MCF 10A (cell line): ENCODE results near the gene KY. TPM values are rescaled to one million over a fixed set of nuclear protein-coding genes. Genes with fewer than 3 reads are reported as not detected.

Source experiments
- BruUV-seq: library from RNA; stranded (reverse); fragments of 400-500 nt; replicated peaks from 2 replicates; lab custom pipeline; 2021; lab: Mats Ljungman, UMichigan
- CTCF ChIA-PET: fragments of 300-600 bp; sonication (Branson Sonifier 250); formaldehyde crosslinking; extraction: SDS; loops from one replicate; lab custom pipeline; 2021; ENCODE audit warnings: antibody characterized with exemption, inconsistent platforms; lab: Yijun Ruan, JAX
- POLR2A ChIA-PET: fragments of 300-600, 350-650 bp; sonication (Branson Sonifier 250); formaldehyde crosslinking; extraction: SDS; loops from one replicate; lab custom pipeline; 2020; ENCODE audit warnings: antibody characterized with exemption, inconsistent platforms; lab: Yijun Ruan, JAX
- DNase-seq: peaks from one replicate; pipeline ENCODE4 v3.0.0-alpha.2; 2018; ENCODE audit not compliant: unreplicated experiment
- H3K27ac Mint-ChIP-seq: one replicate; pipeline ENCODE4 v1.8.0; 2022; ENCODE audit warnings: mild to moderate bottlenecking, low read depth, mixed read lengths; ENCODE audit not compliant: unreplicated experiment
- H3K27me3 Mint-ChIP-seq: one replicate; pipeline ENCODE4 v1.8.0; 2022; ENCODE audit warnings: mixed read lengths; ENCODE audit not compliant: insufficient read depth, unreplicated experiment
- H3K36me3 Mint-ChIP-seq: one replicate; pipeline ENCODE4 v1.8.0; 2022; ENCODE audit warnings: mild to moderate bottlenecking, moderate library complexity, mixed read lengths; ENCODE audit not compliant: insufficient read depth, unreplicated experiment
- H3K4me1 Mint-ChIP-seq: one replicate; pipeline ENCODE4 v1.8.0; 2022; ENCODE audit warnings: mixed read lengths; ENCODE audit not compliant: insufficient read depth, unreplicated experiment
- H3K4me3 Mint-ChIP-seq: one replicate; pipeline ENCODE4 v1.8.0; 2022; ENCODE audit warnings: mild to moderate bottlenecking, moderate library complexity, mixed read lengths; ENCODE audit not compliant: unreplicated experiment
- H3K9me3 Mint-ChIP-seq: one replicate; pipeline ENCODE4 v1.8.0; 2022; ENCODE audit warnings: mixed read lengths; ENCODE audit not compliant: unreplicated experiment
- intact Hi-C: fragments of 100-400 bp; cut with micrococcal nuclease; formaldehyde crosslinking; loops from 2 replicates; pipeline ENCODE4 v1.14.1; 2022
- total RNA-seq: library from RNA; stranded (reverse); gene quantifications from 2 replicates; pipeline ENCODE4 v1.2.3, GENCODE V29; 2022
- TF ChIP-seq, protein P1 (sequence below): fragments of 200-600 bp; IDR thresholded peaks from one replicate; pipeline ENCODE4 v1.8.0; 2022; ENCODE audit warnings: antibody characterized with exemption, mild to moderate bottlenecking; ENCODE audit not compliant: unreplicated experiment

KY gene
- total RNA-seq, 1 experiment from 2014 or later: not detected

DNA sequence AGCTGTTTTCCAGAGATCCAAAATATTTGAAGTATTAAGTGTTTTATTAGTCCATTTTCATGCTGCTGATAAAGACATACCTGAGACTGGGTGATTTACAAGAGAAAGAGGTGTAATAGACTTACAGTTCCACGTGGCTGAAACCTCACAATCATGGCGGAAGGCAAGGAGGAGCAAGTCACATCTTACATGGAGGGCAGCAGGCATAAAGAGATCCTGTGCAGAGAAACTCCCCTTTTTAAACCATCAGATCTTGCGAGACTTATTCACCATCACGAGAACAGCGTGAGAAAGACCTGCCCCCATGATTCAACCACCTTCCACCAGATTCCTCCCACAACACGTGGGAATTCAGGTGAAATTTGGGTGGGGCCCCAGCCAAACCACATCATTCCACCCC lies 82.0 kb downstream of the KY start:
- H3K4me3 Mint-ChIP-seq: no peak overlapping the region
- TF ChIP-seq, protein P1, sequence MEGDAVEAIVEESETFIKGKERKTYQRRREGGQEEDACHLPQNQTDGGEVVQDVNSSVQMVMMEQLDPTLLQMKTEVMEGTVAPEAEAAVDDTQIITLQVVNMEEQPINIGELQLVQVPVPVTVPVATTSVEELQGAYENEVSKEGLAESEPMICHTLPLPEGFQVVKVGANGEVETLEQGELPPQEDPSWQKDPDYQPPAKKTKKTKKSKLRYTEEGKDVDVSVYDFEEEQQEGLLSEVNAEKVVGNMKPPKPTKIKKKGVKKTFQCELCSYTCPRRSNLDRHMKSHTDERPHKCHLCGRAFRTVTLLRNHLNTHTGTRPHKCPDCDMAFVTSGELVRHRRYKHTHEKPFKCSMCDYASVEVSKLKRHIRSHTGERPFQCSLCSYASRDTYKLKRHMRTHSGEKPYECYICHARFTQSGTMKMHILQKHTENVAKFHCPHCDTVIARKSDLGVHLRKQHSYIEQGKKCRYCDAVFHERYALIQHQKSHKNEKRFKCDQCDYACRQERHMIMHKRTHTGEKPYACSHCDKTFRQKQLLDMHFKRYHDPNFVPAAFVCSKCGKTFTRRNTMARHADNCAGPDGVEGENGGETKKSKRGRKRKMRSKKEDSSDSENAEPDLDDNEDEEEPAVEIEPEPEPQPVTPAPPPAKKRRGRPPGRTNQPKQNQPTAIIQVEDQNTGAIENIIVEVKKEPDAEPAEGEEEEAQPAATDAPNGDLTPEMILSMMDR: no peak
- intact Hi-C loops: no loop called here
- POLR2A ChIA-PET: no interaction called here
- no peak for DNase-seq
- CTCF ChIA-PET: interaction anchor here (0.9 kb wide), 1 partner anchor 793 kb away, joined by 4 read pairs; no protein-coding TSS in a partner anchor
- H3K27me3 Mint-ChIP-seq: no peaks in the 10 kb centered on the region
- H3K9me3 Mint-ChIP-seq: peaks cover 29% of the 10 kb centered on the region
- no TSS peak for BruUV-seq
- H3K4me1 Mint-ChIP-seq: no peaks in the 10 kb centered on the region
- H3K36me3 Mint-ChIP-seq: peaks cover 15% of the 10 kb centered on the region
- no peak overlapping the region for H3K27ac Mint-ChIP-seq

DNA sequence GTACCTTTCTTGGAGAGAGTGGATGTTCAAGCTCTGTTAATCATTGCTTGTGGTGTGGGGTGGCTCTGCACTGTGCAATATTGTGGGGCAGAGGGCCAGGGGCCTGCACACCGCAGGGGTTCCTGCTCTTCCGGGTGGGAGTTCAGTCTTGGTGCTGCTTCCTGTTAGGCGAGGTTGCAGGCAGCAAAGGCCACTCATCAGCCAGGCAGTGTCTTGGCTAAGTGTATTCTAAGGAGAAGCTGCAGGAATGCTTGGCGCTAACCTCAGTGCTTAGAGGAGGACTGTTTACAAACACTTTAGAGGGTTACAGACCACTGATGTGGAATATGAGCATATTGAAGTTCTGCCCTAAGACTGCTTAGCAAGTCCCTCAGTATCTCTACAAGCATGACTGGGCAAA lies 83.2 kb downstream of the KY start:
- Mint-ChIP-seq H3K9me3 (peaks cover 29% of the 10 kb centered on the region), H3K36me3 (peaks cover 11% of the 10 kb centered on the region), H3K27me3 (no peaks in the 10 kb centered on the region), H3K4me1 (no peaks in the 10 kb centered on the region), H3K4me3 (no peak overlapping the region), H3K27ac (no peak overlapping the region)
- TF ChIP-seq, protein P1: no peak
- POLR2A ChIA-PET: no interaction called here
- intact Hi-C loops: no loop called here
- DNase-seq: no peak
- BruUV-seq: no TSS peak
- CTCF ChIA-PET: interaction anchor here (0.9 kb wide), 1 partner anchor 792 kb away, joined by 4 read pairs; no protein-coding TSS in a partner anchor

DNA sequence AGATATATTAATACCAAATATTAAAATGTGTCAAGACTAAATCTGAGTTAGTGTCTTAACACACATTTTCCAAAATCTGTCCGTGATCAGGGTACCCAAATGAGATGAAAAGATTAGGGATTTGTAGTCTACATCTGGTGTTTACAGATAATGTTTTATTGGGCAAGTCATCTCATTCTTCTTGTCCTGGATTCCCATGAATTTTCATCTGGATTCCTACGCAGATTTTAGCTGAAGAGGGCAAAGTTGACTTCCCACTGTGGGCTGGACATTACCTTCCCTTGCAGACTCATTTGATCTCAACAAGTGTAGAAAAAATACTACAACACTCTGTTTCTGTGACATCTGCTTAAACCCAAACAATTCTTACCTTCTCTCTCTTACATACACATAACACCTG lies 85.8 kb downstream of the KY start:
- POLR2A ChIA-PET: interaction anchor here (1.2 kb wide), 1 partner anchor 9 kb away, joined by 4 read pairs; no protein-coding TSS in a partner anchor
- H3K4me1 Mint-ChIP-seq: no peaks in the 10 kb centered on the region
- peaks cover 13% of the 10 kb centered on the region for H3K9me3 Mint-ChIP-seq
- TF ChIP-seq, protein P1: no peak
- CTCF ChIA-PET: interaction anchor here (1.5 to 1.6 kb wide), 2 partner anchors 8 to 938 kb away, joined by 5 to 7 read pairs; no protein-coding TSS in a partner anchor
- no peak overlapping the region for H3K4me3 Mint-ChIP-seq
- intact Hi-C loops: no loop called here
- BruUV-seq: no TSS peak
- no peak for DNase-seq
- no peaks in the 10 kb centered on the region for H3K27me3 Mint-ChIP-seq
- H3K27ac Mint-ChIP-seq: no peak overlapping the region
- peaks cover 28% of the 10 kb centered on the region for H3K36me3 Mint-ChIP-seq

DNA sequence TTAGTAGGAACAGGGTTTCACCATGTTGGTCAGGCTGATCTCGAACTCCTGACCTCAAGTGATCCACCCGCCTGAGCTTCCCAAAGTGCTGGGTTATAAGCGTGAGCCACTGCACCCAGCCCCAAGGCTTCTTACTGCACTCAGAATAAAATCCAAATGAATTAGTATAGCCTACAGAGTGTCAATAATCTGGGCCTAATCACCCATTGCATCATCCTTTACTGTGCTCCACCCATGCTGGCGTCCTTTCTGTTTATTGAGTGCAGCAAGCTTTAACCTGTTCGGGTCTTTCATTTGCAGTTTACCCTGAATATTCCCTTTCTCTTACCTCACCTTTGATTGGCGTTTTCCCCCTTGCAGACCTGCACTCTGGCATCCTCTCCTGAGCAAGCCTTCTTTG lies 87.2 kb downstream of the KY start:
- Mint-ChIP-seq H3K9me3 (peaks cover 2% of the 10 kb centered on the region), H3K27me3 (no peaks in the 10 kb centered on the region), H3K4me1 (no peaks in the 10 kb centered on the region), H3K36me3 (peaks cover 42% of the 10 kb centered on the region), H3K27ac (no peak overlapping the region), H3K4me3 (no peak overlapping the region)
- TF ChIP-seq, protein P1: no peak
- no peak for DNase-seq
- POLR2A ChIA-PET: no interaction called here
- intact Hi-C loops: no loop called here
- no TSS peak for BruUV-seq
- CTCF ChIA-PET: interaction anchor here (0.9 to 1.2 kb wide), 3 partner anchors 18 to 44 kb away, joined by 3 to 5 read pairs (median 3); no protein-coding TSS in a partner anchor
